Raji (cell line): Measurements from ENCODE around the gene POFUT2.

Source experiments
- POLR2A ChIP-seq: IDR thresholded peaks from 2 replicates; pipeline ENCODE4 v1.6.1; 2011; ENCODE audit warnings: low read depth, low read length, control low read depth; ENCODE audit not compliant: insufficient read depth

The POFUT2 gene

GRCh38 chr21:45294509-45295291, 7.0 kb upstream of the POFUT2 start:
- TF ChIP-seq POLR2A, result no peak

GRCh38 chr21:45293726-45294401, 6.2 kb upstream of the POFUT2 start:
- TF ChIP-seq POLR2A, result no peak

- TF ChIP-seq POLR2A, result no peak
Observed at GRCh38 chr21:45293220-45293725, 5.6 kb upstream of the POFUT2 start.

- TF ChIP-seq POLR2A, result no peak
Observed at GRCh38 chr21:45292399-45293219, 4.9 kb upstream of the POFUT2 start.

GRCh38 chr21:45291613-45292398, 4.1 kb upstream of the POFUT2 start:
- TF ChIP-seq POLR2A, result no peak

GRCh38 chr21:45290948-45291612, 3.4 kb upstream of the POFUT2 start:
- no peak for TF ChIP-seq POLR2A

GRCh38 chr21:45289655-45290515, 2.2 kb upstream of the POFUT2 start:
- TF ChIP-seq POLR2A, result no peak

GRCh38 chr21:45289134-45289533, 1.4 kb upstream of the POFUT2 start:
- no peak for TF ChIP-seq POLR2A

- TF ChIP-seq POLR2A, result no peak
Observed at GRCh38 chr21:45288441-45288841, 746 bp upstream of the POFUT2 start.

- no peak for TF ChIP-seq POLR2A
Observed at GRCh38 chr21:45286671-45287437, 841 bp downstream of the POFUT2 start.

- TF ChIP-seq POLR2A, result no peak
Observed at GRCh38 chr21:45285266-45285931, 2.3 kb downstream of the POFUT2 start.

- no peak for TF ChIP-seq POLR2A
Observed at GRCh38 chr21:45284456-45284741, 3.3 kb downstream of the POFUT2 start.
